ENCODE measurements around the gene TRAIP.
"Not testable (repeated sequence)": the region's sequence is repeated elsewhere in the genome, so short reads cannot be mapped to it uniquely, and the experiment has no call there.

The TRAIP gene

DNA sequence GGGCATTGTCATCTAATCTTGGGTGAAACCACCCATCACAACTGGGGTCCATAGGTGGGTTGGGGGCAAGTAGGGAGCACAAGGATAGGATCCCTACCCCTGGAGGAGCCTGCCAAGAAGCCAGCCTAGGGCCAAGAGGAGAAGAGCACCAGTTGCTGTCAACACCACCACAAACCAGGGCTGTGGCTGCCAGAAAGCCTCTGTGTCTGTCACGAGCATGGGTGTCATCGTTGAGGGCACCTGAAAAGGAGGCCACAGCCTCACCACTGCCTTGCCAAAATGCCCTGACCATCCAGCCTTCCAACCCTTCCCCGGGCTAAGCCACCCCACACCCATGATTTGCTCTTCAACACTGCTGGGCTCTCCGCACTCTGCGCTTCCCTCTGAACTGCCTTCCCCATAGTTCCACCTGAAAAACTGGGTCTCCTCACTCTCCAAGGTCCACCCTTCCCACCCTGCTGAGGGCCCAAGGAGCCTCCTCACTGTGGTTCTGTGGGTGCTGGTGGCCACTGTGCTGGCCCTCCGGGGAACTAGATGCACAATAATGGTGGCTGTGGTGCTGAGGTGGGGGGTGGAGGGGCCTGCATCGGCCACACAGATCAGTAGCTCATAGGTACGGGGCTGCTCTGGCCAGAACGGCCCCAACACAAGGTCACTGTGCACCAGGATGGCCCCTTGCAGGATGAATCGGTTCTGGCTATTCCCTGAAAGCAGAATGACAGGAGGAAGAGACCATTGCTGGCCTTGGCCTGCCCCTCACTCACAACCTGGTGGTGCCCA, 63.8 kb downstream of the TRAIP start:
- DNase-seq (ENCODE audit: low read depth, low spot score): no peak

DNA sequence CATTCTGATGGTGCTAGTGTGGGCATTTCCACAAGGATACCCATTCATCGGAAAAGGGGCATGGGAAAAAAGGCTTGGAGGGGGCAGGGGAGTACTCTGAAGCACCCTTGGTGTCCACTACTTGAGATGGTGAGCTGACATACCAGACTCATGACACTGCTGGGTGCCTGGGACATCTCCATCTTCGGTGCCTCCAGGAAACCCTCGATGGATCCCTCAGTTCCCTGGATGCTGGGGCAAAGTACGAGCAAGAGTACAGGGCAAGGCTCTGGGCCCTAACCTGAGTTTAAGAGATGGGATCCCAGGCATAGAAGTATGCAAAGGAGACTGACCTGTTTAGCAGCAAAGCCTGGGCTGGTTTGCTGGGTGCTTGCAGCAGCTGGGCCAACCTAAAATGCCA, 64.8 kb downstream of the TRAIP start:
- DNase-seq (ENCODE audit: low read depth, low spot score): no peak

DNA sequence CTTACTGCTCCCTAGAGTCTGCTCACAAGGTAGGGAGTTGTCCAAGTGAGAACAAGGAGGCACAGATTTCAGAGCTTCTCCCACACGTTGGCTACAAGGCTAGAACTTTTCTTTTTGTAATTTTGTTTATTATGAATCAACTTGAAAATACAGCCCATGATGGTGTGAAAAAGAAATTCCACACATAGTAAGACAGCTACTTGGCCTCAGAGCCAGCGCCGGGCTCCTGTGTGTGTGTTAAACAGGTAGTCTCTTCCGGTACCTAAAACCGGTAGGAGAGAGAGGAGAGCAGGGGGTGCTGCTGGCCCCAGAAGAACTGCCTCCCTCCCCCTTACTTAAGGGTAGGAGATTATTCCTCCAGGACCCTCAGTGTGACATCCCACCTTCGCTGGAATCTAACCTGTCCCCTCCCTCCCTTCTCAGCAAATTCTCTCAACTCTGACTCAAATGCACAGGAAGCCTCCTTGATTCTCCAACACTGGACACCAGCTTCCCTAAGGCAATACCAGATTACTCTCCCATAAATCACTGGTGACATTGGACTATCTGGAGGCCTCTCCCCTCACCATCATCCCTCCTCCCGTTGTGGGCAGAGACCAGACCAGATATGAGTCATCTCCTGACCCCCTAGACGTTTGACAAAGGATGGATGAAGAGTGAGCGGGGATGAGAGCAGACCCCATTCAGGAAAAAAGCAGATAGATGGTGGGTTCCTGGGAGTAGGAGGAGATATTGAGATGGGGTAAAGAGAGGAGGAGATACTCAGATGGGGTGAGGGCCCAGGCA, 65.5 kb downstream of the TRAIP start:
- DNase-seq (ENCODE audit: low read depth, low spot score): no peak

DNA sequence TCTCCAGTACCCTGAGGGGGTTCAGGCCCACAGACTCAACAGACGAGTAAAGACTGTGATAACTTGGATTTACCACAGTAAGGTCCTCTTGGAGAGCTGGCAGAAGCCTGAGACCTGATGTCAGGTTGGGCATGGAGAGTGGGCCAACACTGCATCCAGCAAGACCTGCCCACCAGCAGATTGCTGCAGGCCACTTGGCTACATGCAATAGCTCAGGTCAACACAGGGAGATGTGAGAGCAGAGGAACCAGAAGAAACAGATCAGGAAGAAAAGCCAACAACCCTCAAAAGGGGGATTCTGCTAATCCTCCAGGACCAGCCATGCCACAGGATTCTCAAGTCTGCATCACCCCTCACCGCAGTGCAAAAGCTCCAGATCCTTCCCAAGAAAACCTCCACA, 68.3 kb downstream of the TRAIP start:
- no peak for DNase-seq (ENCODE audit: low read depth, low spot score)

DNA sequence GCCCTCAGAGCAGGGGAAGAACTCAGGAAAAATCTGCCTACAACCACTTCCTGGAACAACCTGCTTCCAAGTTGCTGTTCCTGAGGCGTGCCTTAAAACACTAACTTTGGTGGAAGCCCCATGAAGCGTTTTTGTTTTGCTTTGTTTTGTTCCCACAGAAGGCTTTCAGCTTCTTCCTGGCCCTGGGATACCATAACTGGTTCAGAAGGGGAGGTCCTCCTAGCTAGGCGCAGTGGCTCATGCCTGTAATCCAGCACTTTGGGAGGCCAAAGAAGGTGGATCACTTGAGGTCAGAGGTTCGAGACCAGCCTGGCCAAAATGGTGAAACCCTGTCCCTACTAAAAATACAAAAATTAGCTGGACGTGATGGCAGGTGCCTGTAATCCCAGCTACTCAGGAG, 68.8 kb downstream of the TRAIP start:
- DNase-seq (ENCODE audit: low read depth, low spot score): no peak

DNA sequence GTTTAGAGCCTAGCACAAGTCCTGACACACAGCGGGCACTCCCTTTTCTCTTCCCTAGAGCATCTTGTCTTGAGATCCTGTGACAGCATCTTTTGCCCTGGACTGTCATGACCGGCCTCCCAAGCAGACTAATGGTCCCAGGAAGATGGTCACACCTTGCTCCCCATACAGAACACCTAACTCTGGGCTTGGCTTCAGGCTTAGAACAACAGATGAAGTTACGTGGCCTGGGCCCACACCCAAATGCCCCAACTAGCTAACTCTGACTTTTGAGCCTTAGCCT, 69.2 kb downstream of the TRAIP start:
- DNase-seq (ENCODE audit: low read depth, low spot score): no peak

DNA sequence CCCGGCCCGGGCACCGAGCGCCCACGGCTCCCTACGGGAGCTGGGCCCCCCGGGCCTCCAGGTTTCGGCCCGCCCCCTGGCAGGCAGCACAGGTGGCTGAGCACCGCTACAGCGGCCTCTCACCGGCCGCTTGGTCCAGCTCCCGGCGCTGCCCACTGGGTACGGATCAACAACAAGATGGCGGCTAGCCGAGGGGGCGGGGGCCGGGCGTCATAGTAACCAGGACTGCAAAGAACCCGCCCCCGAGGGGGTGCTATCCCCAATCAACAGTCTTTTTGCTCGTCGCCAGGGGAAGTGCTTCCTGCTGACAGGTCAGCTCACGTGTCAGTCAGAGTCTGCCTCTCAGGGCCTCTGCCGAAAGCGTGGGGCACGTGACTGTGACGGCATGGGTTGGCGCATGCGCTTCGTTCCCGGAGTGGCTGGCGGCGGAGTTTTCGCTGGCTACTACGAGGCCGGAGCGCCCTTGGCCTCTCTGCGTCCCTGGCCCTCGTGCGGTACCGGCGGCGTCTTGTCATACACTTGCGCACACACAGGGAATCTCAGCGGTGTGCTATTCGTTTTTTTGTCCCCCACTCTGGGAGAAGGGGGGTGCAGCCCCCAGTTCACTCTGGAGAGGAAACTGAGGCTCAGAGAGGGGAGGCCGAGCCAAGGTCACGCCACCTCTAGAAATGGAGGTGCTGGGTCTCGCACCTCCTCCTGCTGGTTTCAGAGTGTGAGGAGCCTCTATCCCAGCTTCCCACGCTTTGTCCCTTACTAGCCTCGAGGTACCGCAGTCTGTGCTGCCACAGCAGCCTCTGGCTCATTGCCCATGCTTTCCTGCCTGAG, 69.8 kb downstream of the TRAIP start, which contains the start of gene IP6K1:
Gene IP6K1, minus strand, starts transcription at position 186 of the 825 bp plus-strand sequence. CDS start 38,502 bp downstream, outside the sequence.
- peak; percentile 99 for DNase-seq (ENCODE audit: low read depth, low spot score)

DNA sequence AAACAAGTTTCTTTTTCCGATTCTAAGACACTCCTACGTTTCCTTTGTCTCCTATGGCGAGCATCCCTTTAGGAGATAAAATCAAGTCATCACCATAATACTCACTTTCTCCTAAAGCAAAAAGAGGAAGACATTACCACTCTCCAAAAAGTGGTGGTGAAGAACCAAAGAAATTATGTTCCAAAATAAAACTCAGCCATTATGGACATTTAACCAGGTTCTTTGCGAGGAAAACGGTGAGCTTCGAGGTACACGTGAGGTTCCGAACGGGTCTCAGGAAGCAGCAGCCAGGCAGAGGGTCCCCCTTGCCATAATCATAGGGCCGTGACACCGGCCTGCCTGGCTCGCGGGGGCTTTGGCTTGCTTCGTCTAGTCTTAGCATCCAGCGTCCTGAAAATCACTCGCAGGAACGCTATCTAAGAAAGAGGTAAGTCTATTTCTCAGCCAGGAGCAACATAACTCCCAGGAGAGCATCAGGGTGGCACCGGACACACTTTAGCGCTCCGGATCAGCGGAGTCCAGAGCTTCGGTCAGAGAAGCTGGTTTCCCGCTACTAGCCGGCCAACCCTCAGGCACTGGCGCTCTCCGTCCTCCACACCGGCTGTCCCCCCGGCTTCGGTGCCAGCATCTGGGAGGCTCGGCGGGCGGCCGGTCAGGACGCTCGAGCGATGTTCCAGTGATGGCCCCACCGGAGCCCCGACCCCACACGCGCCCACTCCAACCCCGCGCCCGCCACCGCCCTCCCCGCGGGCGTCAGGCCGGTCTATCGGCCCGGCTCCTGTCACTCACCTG, 70.6 kb downstream of the TRAIP start:
- no peak for DNase-seq (ENCODE audit: low read depth, low spot score)

DNA sequence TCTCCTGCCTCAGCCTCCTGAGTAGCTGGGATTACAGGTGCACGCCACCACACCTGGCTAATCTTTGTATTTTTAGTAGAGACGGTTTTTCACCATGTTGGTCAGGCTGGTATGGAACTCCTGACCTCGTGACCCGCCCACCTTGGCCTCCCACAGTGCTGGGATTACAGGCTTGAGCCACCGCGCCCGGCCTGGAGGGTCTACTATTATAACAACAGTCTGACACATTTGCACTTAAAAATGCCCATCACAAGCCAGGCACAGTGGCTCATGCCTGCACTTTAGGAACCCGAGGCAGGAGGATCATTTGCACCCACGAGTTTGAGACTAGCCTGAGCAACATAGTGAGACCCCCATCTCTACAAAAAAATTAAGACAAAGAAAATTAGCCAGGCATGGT, 74.1 kb downstream of the TRAIP start:
- DNase-seq (ENCODE audit: low read depth, low spot score): not testable (repeated sequence)

DNA sequence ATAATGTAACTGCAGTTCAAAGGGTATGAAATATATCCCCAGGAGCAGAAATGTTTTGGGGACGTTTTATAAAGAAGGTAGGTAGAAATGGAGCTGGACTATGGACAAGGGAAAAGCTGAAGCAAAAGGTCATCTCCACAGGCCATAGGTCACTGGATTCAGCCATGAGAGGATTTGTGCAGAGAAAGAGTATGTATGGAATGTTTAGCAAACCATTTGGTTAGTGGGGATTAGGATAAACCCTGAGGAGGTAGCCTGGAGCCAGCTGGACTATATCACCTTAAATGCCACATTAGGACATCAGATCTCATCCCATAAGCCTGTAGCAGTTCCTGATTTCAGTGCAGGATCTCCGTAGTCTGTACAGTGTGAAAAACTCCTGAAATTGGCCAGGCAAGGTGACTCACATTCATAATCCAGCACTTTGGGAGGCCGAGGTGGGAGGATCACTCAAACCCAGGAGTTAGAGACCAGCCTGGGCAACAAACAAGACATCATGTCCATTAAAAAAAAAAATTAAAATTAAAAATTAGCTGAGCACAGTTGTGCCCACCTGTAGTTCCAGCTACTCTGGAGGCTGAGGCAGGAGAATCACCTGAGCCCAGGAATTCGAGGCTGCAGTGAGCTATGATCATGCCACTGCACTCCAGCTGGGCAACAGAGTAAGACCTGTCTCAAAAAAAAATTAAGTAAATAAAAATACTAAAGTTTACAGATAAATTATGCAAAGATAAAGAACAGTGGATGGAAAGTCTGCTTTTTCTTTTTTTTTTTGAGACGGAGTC, 74.8 kb downstream of the TRAIP start:
- DNase-seq (ENCODE audit: low read depth, low spot score): no peak

DNA sequence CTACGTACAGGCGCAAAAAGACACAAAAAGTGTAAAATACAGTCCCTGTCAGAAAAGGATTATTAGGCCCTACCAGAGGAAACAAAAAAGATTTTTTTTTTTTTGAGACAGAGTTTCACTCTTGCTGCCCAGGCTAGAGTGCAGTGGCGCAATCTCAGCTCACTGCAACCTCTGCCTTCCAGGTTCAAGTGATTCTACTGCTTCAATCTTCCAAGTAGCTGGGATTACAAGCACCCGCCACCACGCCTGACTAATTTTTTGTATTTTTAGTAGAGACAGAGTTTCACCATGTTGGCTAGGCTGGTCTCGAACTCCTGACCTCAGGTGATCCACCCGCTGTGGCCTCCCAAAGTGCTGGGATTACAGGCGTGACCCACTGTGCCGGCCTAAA, 75.4 kb downstream of the TRAIP start:
- not testable (repeated sequence) for DNase-seq (ENCODE audit: low read depth, low spot score)

DNA sequence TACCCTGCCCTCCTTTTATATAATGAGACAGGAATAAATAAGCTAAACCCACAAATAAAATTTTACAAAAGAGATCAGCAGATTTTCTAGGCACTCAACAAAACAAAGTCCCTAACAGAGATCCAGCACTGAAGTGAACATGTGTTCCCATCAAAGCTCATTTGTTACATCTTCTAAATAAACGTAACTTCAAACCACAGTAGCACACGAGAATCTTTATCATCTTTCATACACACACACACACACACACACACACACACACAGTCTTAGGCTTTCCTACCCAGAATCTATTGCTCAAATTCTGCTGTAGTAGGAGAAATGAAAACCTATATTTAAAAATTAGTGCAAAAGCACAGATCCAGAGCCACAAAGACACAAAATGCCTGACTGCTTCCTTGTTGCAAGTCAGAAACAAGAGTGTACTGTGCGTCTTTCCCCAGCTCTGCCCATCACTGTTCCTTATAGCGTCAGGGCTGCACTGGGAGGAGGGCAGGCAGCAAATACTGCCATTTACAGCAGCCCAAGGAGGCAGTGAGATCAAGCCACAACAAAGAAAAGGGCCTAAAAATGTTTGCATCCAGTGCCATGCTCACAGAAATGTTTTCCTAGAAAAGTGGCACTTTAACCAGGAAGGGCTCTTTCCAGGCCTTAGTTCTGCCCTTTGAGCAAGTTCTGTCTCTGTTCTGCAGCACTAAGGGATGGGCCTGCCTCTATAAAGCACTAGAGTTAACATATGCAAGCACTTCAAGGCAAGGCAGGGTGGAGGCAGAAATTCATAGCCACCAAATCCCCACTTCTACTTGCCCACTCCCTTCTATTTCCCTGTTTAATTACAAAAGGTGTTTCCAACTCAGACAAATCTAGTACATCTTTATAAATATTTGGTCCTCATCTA, 76.0 kb downstream of the TRAIP start:
- DNase-seq (ENCODE audit: low read depth, low spot score): no peak

DNA sequence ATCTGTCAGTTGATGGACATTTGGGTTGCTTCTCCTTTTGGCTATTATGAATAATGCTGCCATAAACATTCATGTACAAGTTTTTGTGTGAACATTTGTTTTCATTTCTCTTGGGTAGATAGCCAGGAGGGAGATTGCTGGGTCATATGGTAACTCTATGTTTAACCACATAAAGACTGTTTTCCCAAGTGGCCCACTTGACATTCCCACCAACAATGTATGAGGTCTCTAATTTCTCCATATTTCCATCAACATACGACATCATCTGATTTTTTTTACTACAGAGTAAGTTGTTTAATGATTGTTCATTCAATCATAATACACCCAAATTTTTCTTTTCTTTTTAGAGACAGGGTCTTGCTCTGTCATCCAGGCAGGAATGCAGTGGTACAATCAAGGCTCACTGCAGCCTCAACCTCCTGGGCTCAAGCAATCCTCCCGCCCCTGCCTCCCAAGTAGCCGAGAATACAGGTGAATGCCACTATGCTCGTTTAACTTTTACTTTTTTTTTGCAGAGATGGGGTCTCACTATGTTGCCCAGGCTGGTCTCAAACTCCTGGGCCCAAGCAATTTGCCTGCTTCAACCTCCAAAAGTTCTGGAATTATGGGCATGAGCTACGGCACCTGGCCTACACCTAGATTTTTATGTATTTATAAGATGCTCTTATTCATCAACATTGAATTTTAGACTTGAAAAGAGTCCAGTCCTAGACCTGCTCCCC, 76.8 kb downstream of the TRAIP start:
- no peak for DNase-seq (ENCODE audit: low read depth, low spot score)

Measured in activated CD4-positive, CD25-positive, alpha-beta regulatory T cell treated with anti-CD3 and anti-CD28 coated beads, Interleukin-2, amount 50 U/mL, for 16 hours (primary cell).